Measurements from ENCODE around the gene GRM4.

Gene GRM4

DNA sequence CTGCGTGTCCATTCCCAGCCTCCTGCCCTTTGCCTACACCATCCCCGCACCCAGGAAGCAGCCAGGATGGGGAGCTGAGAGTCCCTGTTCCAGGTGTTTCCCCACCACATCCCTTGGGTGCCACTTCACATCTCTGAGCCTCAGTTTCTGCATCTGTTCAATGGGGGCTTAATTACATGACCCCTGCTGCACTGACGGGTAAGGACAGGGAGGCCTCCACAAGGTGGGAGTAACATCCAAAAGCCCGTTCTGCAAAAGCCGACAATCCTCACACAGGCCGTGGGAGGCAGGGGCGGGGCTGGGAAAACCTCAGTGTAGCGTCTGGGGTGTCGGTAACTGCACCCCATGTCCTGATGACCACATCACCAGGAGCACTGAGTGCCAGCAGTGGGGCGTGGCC is 41.3 kb downstream of the GRM4 start:
- no peak for DNase-seq

DNA sequence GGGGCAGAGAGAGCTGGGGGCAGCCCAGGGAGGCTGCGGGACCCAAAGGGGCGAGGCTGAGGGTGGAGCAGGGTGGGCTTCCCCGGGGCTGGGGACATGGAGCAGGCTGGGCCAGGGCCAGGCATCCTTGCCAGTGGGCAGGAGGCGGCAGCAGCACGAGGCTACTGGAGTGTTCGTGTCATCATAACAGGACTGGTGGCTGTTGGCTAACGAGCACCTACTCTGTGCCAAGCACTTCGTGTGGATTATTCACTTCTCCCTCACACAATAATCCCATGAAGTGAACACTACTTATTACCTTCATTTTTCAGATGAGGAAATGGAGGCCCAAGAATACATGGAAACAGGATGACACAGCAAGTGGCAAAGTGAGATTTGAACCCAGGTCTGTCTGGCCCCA is 41.7 kb downstream of the GRM4 start:
- DNase-seq = no peak

DNA sequence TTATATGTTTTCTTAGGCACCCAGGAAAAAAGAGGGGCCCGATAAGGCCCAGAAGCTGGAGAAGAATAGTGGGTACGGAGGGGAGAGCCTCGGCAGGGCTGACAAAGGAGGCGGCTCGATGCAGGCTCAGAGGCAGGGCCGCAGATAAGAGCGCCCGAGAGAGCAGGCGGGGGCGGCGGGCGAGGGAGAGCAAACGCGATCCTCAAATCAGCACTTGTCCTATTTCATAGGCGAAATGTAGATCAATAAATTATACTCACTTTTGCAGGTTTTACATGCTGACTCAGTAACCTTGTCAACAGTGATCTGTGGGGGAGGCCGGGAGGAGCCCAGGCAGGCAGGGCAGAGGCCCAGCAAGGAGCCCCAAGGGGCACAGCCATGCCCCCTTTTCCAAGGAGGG is 42.6 kb downstream of the GRM4 start:
- DNase-seq = no peak

DNA sequence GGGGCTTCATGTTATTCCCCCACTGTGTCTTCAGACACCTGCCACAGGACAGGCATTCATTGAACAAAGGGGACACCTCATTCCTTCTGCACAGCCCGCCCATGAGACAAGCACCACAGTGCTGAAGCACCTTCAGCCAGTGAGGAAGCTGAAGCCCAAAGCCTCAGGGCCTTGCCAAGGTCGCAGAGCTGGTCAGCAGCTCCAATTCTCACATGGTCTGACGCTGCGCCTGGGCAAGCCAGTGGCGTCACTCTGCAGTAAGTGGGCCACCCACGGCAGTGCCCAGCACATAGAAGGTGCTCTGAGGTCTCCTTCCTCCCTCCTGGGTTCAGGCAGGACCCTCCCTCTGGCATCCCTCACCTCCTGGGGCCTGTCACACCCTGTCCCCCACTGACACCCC is 43.2 kb downstream of the GRM4 start:
- no peak for DNase-seq

DNA sequence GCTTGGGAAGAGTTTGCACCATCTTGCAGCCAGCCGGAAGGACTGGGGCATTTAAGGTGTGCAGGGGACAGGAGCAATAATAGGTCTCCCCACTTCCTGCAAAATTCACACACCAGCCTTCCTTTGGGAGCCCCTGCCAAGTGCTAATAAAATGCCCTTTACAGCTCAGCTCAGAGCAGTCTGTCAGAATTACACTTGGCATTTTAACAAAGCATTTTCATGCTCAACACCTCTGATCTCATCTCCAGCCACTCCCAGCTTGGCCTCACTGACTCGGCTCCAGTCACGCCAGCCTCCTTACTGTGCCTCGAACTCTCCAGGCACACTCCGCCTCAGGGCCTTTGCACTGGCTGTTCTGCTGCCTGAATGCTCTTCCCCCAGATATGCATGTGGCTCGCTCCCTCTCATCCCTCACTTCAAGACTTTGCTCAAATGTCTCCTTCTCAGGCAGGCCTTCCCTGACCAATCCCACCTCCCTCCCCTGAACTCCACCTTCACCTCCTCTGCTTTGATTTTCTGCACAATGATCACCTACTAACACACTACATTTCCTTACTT is 43.7 kb downstream of the GRM4 start:
- DNase-seq = no peak

DNA sequence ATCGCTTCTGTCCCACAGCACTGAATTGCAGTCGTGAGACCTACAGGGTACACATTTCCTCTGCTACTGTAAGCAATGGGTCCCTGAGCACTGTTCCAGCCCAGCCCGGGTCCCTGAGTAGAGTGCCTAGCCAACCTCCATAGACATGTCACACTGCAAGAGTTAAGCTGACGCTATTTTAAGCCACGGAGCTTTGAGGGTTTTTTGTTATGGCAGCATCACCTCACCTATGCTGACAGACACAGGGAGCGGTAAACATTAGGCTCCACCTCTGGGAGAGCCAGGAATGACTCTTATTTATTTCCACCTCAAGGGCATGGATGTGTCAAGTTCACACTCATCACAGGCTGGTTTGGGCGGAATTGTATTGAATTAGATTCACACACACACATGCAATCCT is 45.1 kb downstream of the GRM4 start:
- DNase-seq = no peak

DNA sequence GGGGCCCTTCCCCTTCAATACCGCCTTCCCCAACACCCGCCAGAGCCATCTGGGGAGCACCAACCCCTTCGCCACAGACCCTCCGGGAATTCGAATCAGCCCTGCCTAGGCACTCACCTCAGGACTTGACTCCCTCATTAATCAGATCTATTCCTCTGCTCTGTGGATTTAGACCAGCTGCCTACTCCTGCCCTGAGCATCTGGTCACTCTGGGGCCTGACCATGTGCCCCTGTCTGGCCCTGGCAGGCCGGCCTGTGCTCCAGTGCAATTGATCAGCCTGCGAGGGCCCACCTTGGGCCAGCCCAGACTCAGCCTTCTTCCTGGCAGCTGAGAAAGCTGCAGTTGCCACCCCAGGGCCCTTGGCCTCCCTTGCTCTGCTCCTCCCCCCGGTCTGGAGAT is 46.0 kb downstream of the GRM4 start:
- no peak for DNase-seq

DNA sequence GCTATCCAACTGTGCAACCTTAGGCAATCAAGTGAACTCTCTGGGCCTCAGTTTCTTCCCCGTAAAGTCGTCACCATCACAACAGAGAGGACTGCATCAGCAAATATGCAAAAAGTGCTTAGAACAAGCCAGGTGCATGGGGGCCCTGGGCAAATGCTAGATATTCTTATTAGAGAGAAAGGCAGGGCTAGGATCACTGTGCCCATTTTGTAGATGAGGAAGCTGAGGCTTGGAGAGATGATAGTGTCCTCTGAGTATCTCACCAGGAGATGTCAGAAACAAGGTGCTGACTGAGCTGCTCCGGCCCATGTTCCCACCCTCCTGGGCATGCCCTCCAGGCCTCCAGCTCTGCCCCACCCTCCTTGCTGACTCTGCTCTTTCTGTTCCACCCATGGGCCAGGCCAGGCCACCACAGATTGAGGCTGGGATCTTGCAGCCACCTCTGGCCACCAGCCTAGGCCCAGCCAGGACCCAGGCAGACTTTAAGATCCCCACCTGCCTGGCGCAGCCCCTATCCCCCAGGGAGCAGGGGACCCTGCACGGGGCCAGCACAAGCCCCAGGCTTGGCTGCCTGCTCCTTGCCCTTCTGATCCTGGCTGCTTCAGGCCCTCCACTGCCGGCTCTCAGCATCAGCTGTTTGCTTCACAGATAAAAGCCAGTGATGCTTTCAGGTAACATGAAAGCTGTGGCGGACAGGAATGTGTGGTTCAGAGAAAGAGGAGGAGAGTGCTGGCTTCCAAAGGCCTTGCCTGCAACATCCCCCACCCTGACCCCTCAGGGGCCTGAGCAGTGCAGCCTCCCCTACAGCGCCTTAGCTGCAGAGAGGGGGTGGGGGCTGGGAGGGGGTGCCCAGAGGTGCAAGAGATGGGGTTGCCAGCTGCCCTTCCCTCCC is 47.6 kb downstream of the GRM4 start:
- no peak for DNase-seq

DNA sequence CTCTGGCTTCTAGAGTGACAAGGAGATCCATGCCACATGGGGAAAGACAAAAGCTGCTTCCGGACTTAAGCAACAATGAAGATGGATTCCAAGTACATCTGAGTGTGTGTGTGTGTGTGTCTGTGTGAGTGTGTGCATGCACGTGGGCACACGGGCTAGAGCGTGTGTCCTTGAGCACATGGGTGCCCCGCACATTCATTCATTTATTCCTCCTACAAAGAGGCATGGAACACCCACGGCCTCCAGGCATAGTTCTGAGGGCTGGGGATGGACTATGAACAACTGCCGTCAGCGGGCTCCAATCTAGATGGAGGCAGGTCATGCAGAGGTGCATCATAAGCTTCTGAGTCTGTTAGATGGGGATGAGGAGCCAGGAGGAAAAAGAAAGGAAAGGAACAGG is 49.1 kb downstream of the GRM4 start:
- no peak for DNase-seq

DNA sequence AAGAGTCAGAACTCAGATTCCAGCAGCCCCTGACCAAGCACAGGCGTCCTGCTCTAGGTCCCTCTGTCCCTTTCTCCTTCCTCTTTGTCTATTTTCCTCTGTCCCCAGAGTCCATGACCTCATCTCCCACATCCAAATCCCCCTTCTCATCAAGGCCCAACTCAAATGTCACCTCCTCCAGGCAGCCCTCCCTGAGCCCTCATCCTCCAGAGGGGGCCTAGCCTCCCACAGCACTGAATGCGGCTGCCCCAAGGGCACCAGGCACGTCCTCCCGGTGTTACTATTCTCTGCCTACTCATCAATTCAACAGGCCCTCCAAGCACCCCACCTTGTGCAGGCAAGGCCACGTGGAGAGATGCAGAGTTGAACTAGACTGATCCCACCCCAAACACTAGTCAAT is 49.7 kb downstream of the GRM4 start:
- DNase-seq = no peak

DNA sequence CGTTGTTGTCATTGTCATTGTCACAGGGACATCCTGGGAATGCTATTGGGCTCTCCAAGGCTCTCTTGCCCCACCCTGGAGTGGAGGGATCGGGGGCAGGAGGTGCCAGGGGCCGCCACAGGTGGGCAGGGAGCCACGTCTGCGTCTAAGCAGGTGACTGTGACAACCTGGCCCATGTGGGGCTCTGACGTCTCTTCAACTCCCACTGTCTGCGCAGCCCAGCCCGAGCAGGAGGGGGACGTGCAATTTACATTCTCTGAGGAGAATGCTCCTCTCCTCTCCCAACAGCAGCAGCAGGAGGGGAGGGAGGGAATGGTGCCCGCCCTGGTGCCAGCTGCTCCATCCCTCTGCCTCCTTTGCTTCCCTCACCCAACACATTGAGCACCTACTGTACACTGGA is 50.1 kb downstream of the GRM4 start:
- DNase-seq = no peak

DNA sequence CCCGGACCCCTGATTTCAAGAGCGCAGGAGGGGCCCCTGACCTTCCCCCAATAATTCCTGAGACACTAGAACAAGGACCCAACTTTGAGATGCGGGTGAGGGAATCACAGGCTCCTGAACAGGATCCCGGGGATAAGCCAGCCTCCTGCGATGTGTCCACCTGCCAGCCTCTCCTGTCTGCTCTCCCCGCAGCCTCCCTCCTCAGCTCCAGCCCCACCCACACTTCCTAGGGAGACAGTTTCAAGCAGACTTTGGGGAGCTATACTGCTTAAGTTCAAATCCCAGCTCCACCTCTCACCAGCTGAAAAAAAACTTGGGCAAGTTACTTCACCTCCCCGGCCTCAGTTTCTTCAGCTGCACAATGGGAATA is 50.8 kb downstream of the GRM4 start:
- DNase-seq = no peak

DNA sequence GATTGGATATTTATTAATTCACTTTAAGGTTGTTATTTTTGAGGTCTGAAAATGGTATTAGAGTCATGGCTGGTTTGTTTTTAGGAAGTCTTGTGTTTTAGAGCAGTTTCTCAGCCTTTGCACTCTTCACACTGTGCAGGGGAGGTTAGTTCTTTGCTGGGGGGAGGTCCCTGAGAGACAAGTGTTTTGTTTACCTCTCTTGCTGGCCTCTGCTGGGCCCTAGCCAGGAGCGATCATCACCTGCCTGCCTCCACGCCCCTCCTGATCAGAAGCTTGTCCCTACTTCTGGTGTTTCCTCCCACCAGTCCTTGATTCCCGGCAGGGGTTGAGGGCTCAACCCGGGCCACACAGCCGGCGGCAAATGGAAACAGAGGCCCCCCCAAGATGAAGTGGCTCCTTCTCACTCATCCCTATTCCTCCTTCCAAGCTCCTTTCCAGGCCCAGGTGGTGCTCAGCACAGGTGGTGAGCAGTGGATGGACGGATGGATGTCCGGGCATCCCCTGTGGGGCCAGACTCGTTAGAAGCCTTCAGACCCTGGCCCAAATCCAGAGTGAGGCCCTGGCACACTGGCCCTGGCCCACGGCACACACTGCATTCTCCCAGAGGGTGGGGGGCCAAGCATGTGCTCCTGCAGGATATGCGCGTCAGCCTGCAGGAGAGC is 51.3 kb downstream of the GRM4 start:
- DNase-seq = no peak

DNA sequence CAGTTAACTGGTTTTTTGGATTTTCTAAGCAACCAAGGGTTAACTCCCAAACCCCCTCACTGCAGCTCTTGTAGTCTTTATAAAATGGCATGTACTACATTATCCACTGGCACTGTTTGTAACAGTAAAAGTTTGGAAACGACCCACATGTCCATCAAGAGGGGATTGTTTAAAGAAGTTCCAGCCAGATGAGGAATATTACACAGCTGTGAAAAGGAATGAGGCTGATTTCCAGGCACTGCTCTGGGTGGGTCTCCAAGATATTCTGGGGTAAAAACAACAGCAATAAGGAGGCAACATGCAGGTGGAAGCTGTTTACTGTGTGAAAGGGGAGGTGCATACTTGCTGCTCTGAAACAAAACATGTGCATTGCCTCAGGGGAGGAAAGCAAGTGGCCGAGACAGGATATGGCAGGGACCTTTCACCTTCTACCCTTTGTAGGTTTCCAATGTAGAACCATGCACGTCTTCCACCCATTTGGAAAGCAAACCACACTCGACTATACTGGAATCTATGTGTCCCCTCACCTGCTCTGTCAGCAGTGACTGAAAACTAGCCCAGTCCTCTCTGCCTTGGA is 51.9 kb downstream of the GRM4 start:
- no peak for DNase-seq

DNA sequence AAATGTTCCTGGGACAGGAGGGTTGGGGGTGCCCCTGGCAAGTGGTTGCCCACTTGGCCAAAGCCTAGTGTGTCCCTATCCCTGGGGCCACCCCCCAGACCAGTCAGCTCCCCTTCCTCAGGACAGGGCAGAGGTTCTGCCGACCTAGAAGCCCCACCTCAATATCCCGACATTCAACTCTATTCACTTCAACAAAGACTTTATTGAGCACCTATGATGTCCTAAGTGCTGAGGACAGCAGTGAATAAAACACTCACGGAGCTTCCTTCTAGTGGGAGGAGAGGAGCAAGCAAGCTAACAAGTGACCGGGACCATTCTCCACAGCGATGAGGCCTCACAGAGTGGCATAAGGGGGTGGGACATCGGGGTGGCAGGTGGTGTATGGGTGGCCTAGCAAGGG is 52.7 kb downstream of the GRM4 start:
- no peak for DNase-seq

DNA sequence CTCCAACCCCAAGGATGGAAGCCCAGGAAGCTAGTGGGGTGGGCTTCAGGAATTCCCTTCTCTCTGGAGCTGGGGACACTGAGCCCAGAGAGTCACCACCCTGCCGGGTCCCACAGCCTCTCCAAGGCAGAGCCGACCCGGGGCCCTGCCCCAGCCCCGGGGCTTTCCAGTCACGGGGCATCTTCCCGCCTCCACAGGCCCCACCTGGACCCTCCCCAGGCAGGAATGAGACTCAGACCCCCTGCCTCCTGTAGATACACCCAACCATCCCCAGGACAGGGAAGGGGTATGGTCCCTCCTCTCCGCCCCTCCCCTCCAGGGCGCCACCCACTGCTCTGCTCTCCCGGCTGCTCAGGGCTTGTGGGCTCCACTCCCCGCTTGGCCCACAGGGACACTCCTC is 53.3 kb downstream of the GRM4 start:
- DNase-seq = no peak

DNA sequence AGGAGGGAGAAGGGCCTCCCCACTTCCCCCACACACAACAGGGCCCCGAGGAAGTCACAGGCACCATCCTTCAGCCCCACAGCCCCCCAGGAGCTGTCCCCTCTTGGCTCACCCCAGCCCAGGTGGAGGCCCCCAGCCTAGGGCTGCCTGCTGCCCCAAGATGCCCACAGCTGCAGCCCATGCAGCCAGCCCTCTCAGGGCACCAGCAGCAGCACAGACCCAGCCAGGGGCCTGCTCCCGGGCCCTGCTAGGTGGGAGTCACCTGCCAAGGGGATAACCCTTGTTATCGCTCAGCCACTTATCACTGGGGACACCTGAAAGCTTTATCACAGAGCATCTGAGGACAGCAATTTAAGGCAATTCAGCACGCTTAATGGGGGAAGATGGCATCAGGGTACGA is 55.0 kb downstream of the GRM4 start:
- no peak for DNase-seq

DNA sequence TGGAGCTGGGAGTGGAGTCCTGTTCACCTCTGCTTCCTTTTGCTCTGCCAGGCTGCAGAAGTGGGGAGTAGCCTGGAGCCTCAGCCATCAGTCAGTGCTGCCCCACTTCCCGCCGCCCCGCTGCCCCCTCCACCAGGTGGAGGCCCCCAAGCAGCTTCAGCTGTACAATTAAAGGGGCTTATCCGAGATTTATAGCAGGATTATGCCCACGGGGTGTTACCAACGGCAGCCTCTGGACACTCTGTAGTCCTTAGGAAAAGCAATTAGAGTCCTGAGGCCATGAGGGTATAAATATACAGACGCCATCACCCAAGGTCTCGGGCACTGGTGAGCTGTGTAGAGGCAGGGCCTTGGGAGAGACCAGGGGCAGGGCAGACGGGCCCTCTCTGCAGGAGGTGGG is 55.4 kb downstream of the GRM4 start:
- DNase-seq = no peak

DNA sequence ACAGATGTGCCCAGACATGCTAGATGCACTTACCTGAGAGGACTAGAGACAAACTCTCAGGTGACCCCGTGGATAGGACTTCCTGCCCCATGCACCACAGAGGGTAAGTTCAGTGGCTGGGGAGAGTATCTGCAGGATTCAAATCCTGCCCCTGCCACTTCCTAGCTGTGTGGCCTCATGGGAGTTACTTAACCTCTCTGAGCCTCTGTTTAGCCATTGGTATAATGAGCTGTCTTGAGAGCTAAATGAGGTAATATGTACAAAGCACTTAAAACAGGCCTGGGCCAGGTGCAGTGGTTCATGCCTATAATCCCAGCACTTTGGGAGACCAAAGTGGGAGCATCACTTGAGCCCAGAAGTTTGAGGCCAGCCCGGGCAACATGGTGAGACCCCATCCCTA is 59.3 kb downstream of the GRM4 start:
- DNase-seq = no peak

DNA sequence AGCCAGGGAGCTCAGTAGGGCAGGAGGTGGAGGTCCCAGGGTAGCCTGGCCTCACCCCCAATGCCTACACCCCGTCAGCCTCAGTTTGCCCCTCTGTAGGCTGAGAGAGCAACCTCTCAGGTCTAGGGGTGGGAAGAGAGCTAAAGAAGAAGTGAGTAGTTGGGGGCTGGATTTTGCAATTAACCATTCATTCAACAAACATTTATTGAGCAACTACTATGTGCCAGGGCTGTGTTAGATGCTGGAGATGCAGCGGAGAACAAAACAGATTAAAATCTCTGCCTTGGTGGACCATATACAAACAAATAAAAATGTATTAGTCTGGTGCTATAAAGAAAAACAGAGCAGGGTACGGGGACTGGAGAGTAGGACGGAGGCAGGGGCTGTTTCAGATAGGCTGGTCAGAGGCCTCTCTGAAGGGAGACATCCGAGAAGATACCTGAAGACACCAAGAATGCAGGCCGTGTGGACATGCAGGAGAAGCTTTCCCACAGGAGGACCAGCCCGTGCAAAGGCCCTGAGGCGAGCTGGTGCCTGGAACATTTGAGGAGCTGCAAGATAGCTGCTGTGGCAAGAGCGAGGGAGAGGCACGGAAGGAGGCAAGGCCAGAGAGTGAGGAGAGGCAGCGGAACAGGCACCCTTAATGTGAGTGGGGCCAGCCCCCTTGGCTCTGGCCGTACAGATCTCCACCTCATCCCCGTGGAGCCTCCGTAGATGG is 60.3 kb downstream of the GRM4 start:
- no peak for DNase-seq

DNA sequence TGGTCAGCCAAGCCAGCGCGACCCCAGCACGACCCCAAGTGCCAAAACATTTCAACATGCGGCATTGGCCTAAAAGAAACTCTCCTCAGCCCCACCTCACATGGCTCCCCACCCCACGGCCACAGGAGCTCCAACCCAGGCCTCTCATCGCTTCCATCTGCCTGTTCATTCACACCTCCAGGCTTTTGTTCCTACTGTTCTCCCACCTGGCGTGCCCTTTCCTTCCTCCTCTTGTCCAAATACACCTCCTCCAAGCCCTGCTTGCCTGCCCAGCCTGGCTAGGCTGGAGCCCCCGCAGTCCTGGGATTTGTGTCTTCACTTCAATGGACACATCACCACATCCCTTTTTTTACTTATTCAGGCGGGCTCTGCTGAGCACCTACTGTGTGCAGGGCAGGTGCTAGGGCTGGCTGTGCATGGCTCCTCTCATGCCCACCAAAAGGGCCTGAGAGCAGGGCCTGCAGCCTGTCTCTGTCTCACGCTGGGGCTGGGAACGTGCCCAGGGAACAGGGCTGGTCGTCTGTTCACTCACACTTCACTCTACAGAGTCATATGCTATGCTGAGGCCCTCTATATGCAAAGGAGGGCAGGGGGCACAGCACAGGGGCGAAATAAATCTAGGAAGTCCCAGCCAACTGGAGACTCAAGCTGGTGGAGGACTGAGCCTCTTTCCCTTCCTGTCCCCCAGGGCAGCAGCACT is 61.1 kb downstream of the GRM4 start:
- DNase-seq = no peak

DNA sequence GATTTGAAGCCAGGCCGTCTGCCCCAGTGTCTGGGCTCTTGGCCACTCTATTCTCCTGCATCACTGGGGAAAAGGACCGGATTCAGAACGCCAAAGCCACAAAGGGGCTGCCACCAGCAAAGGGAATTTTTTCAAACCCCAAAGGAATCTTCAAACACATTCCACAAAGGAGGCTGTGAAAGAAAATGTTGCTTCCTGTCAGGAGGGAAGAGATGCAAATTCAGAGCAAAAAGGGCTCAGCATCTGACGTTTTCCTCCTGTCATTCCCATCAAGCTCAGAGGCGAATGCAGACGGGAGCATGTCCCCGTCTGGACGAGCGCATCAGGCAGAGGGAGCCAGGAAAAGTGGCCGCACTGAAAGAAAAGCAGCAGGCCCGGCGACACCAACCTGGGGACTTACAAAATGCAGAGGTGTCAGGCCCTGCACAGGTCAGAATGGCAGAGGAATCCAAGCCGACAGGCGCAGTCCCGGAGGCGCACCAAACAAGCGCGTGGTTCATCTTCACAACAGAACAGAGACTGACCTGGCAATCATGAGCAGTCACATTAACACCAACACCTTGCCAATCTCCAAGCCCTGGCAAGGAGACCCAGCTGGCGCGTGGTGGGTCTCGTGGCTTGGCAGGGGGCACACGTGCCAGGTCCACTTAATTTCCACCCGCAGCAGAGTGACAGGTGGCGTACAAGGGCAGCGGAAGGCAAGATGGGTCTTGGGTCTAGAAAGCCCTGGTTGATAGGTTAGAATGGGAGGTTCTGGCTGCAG is 62.8 kb downstream of the GRM4 start:
- no peak for DNase-seq
